ENCODE data around the gene RFLNA. TPM values are rescaled to one million over a fixed set of nuclear protein-coding genes. Genes with fewer than 3 reads are reported as not detected.

The RFLNA gene
- total and polyA plus RNA-seq, 2 experiments from 2014 or later: 57.8 to 67.8 TPM

- no peaks in the 10 kb centered on the region for H3K79me2 ChIP-seq
- no peaks in the 10 kb centered on the region for H4K20me1 ChIP-seq (ENCODE audit: insufficient read depth, poor library complexity, severe bottlenecking)
- H2AFZ ChIP-seq: no peak overlapping the region
- no peak overlapping the region for H3K4me3 ChIP-seq
- no peak for TF ChIP-seq CTCF (IDR thresholded peaks at IDR 0.05; ENCODE audit: poor library complexity)
- H3K27me3 ChIP-seq: no peaks in the 10 kb centered on the region
- no peak for DNase-seq (ENCODE audit: low spot score)
- no peak overlapping the region for H3K4me2 ChIP-seq
- H3K36me3 ChIP-seq (replicated peaks; ENCODE audit: insufficient read depth, low read depth): no peaks in the 10 kb centered on the region
- no peaks in the 10 kb centered on the region for H3K9me2 ChIP-seq (replicated peaks; ENCODE audit: insufficient read depth)
- 95% methylated on average over 5 of the region's 5 CpGs for WGBS (ENCODE audit: low lambda C conversion rate, missing lambda C conversion rate)
- no peak overlapping the region for H3K27ac ChIP-seq
- no peaks in the 10 kb centered on the region for H3K9me3 ChIP-seq (ENCODE audit: low read depth)
- peaks cover 29% of the 10 kb centered on the region for H3K4me1 ChIP-seq (ENCODE audit: insufficient read depth)
Measured at GRCh38 chr12:124282287-124282686, 12.6 kb upstream of the RFLNA start.

GRCh38 chr12:124283326-124283725 lies 11.6 kb upstream of the RFLNA start:
- no peaks in the 10 kb centered on the region for H3K36me3 ChIP-seq (replicated peaks; ENCODE audit: insufficient read depth, low read depth)
- H3K4me3 ChIP-seq: no peak overlapping the region
- 88% methylated on average over 7 of the region's 7 CpGs for WGBS (ENCODE audit: low lambda C conversion rate, missing lambda C conversion rate)
- no peak for DNase-seq (ENCODE audit: low spot score)
- H4K20me1 ChIP-seq (ENCODE audit: insufficient read depth, poor library complexity, severe bottlenecking): no peaks in the 10 kb centered on the region
- H3K4me1 ChIP-seq (ENCODE audit: insufficient read depth): peaks cover 19% of the 10 kb centered on the region
- H3K9me3 ChIP-seq (ENCODE audit: low read depth): no peaks in the 10 kb centered on the region
- H2AFZ ChIP-seq: no peak overlapping the region
- H3K79me2 ChIP-seq: no peaks in the 10 kb centered on the region
- no peak overlapping the region for H3K4me2 ChIP-seq
- H3K27ac ChIP-seq: no peak overlapping the region
- no peaks in the 10 kb centered on the region for H3K9me2 ChIP-seq (replicated peaks; ENCODE audit: insufficient read depth)
- no peaks in the 10 kb centered on the region for H3K27me3 ChIP-seq
- no peak for TF ChIP-seq CTCF (IDR thresholded peaks at IDR 0.05; ENCODE audit: poor library complexity)
- no peak for TF ChIP-seq EZH2phosphoT487 (IDR thresholded peaks at IDR 0.05; ENCODE audit: low read depth, severe bottlenecking, unreplicated experiment)
- TF ChIP-seq EZH2 (IDR thresholded peaks at IDR 0.05; ENCODE audit: borderline replicate concordance): no peak

- no peak for DNase-seq (ENCODE audit: low spot score)
- no peaks in the 10 kb centered on the region for H3K9me3 ChIP-seq (ENCODE audit: low read depth)
- no peaks in the 10 kb centered on the region for H3K27me3 ChIP-seq
- no peaks in the 10 kb centered on the region for H4K20me1 ChIP-seq (ENCODE audit: insufficient read depth, poor library complexity, severe bottlenecking)
- no peak overlapping the region for H3K4me2 ChIP-seq
- no peaks in the 10 kb centered on the region for H3K79me2 ChIP-seq
- H3K4me3 ChIP-seq: no peak overlapping the region
- WGBS (ENCODE audit: low lambda C conversion rate, missing lambda C conversion rate): 95% methylated on average over 5 of the region's 5 CpGs
- H2AFZ ChIP-seq: no peak overlapping the region
- TF ChIP-seq CTCF (IDR thresholded peaks at IDR 0.05; ENCODE audit: poor library complexity) (no peak), EZH2phosphoT487 (IDR thresholded peaks at IDR 0.05; ENCODE audit: low read depth, severe bottlenecking, unreplicated experiment) (no peak), EZH2 (IDR thresholded peaks at IDR 0.05; ENCODE audit: borderline replicate concordance) (no peak)
- H3K9me2 ChIP-seq (replicated peaks; ENCODE audit: insufficient read depth): no peaks in the 10 kb centered on the region
- H3K4me1 ChIP-seq (ENCODE audit: insufficient read depth): peaks cover 11% of the 10 kb centered on the region
- no peak overlapping the region for H3K27ac ChIP-seq
- no peaks in the 10 kb centered on the region for H3K36me3 ChIP-seq (replicated peaks; ENCODE audit: insufficient read depth, low read depth)
Measured at GRCh38 chr12:124284368-124284767, 10.5 kb upstream of the RFLNA start.

GRCh38 chr12:124286414-124286813 lies 8.5 kb upstream of the RFLNA start:
- TF ChIP-seq EZH2 (IDR thresholded peaks at IDR 0.05; ENCODE audit: borderline replicate concordance) (no peak), EZH2phosphoT487 (IDR thresholded peaks at IDR 0.05; ENCODE audit: low read depth, severe bottlenecking, unreplicated experiment) (no peak), CTCF (IDR thresholded peaks at IDR 0.05; ENCODE audit: poor library complexity) (no peak)
- Histone ChIP-seq H3K79me2 (no peaks in the 10 kb centered on the region), H3K4me1 (ENCODE audit: insufficient read depth) (peaks cover 11% of the 10 kb centered on the region), H3K27me3 (no peaks in the 10 kb centered on the region), H3K9me2 (replicated peaks; ENCODE audit: insufficient read depth) (no peaks in the 10 kb centered on the region), H3K4me2 (no peak overlapping the region), H4K20me1 (ENCODE audit: insufficient read depth, poor library complexity, severe bottlenecking) (no peaks in the 10 kb centered on the region), H3K27ac (no peak overlapping the region), H2AFZ (no peak overlapping the region), H3K4me3 (no peak overlapping the region), H3K36me3 (replicated peaks; ENCODE audit: insufficient read depth, low read depth) (no peaks in the 10 kb centered on the region), H3K9me3 (ENCODE audit: low read depth) (no peaks in the 10 kb centered on the region)
- no peak for DNase-seq (ENCODE audit: low spot score)
- 89% methylated on average over 8 of the region's 8 CpGs for WGBS (ENCODE audit: low lambda C conversion rate, missing lambda C conversion rate)
